Hepatocyte (in vitro differentiated cells): ENCODE results near the gene CRIM1. TPM values are rescaled to one million over a fixed set of nuclear protein-coding genes. Genes with fewer than 3 reads are reported as not detected.

Experiments used
- DNase-seq: peaks from one replicate; pipeline ENCODE4 v3.0.0-alpha.2; 2016; ENCODE audit warnings: low spot score
- H2AFZ ChIP-seq: fragments of 200-600 bp; sonication (generic); 2 replicates; pipeline ENCODE4 v1.6.0; 2016; ENCODE audit warnings: antibody characterized with exemption, mild to moderate bottlenecking
- H3K27ac ChIP-seq: fragments of 200-600 bp; sonication (generic); 2 replicates; pipeline ENCODE4 v1.5.1; 2016; ENCODE audit warnings: mild to moderate bottlenecking
- H3K27me3 ChIP-seq: fragments of 200-600 bp; sonication (generic); 2 replicates; pipeline ENCODE4 v1.6.1; 2016
- H3K36me3 ChIP-seq: fragments of 200-600 bp; sonication (generic); replicated peaks from 2 replicates; pipeline ENCODE4 v1.5.1; 2016; ENCODE audit warnings: low read depth; ENCODE audit not compliant: insufficient read depth
- H3K4me1 ChIP-seq: fragments of 200-600 bp; sonication (generic); 2 replicates; pipeline ENCODE4 v1.5.1; 2016; ENCODE audit warnings: mild to moderate bottlenecking, moderate library complexity; ENCODE audit not compliant: insufficient read depth
- H3K4me2 ChIP-seq: fragments of 200-600 bp; sonication (generic); 2 replicates; pipeline ENCODE4 v1.6.0; 2016
- H3K4me3 ChIP-seq: fragments of 200-600 bp; sonication (generic); 2 replicates; pipeline ENCODE4 v1.5.1; 2016; ENCODE audit warnings: mild to moderate bottlenecking
- H3K79me2 ChIP-seq: fragments of 200-600 bp; sonication (generic); 2 replicates; pipeline ENCODE4 v1.6.0; 2017; ENCODE audit warnings: mild to moderate bottlenecking
- H3K9me2 ChIP-seq: fragments of 200-600 bp; sonication (generic); replicated peaks from 2 replicates; pipeline ENCODE4 v1.6.0; 2017; ENCODE audit warnings: mild to moderate bottlenecking; ENCODE audit not compliant: insufficient read depth
- H3K9me3 ChIP-seq: fragments of 200-600 bp; sonication (generic); 2 replicates; pipeline ENCODE4 v1.5.1; 2016; ENCODE audit warnings: low read depth, mild to moderate bottlenecking
- H4K20me1 ChIP-seq: fragments of 200-600 bp; sonication (generic); 2 replicates; pipeline ENCODE4 v1.6.0; 2016; ENCODE audit warnings: mild to moderate bottlenecking; ENCODE audit not compliant: insufficient read depth, poor library complexity, severe bottlenecking
- CTCF ChIP-seq: fragments of 200-600 bp; sonication (generic); IDR thresholded peaks from 2 replicates; pipeline ENCODE4 v1.5.1; 2016; ENCODE audit warnings: antibody characterized with exemption, mild to moderate bottlenecking; ENCODE audit not compliant: poor library complexity
- EZH2 ChIP-seq: fragments of 200-600 bp; sonication (generic); IDR thresholded peaks from 2 replicates; pipeline ENCODE4 v1.6.1; 2016; ENCODE audit warnings: antibody characterized with exemption, mild to moderate bottlenecking, borderline replicate concordance
- EZH2phosphoT487 ChIP-seq: fragments of 200-600 bp; sonication (generic); IDR thresholded peaks from one replicate; pipeline ENCODE4 v1.6.1; 2018; ENCODE audit warnings: antibody characterized with exemption, mild to moderate bottlenecking, low read depth, moderate library complexity; ENCODE audit not compliant: unreplicated experiment, severe bottlenecking
- WGBS: methylation state at CpG from one replicate; pipeline ENCODE4 v1.1.6; 2016; ENCODE audit warnings: low lambda C conversion rate; ENCODE audit errors: missing lambda C conversion rate; 5-methylcytosine and 5-hydroxymethylcytosine counted together
- polyA plus RNA-seq: library from polyadenylated mRNA; unstranded; fragments of >200 nt; fragmentation: Nextera tagmentation; extraction: Ambion mirVana; gene quantifications from 2 replicates; pipeline ENCODE4 v1.2.1, GENCODE V29; 2016
- total RNA-seq: library from RNA; depleted of rRNA; stranded (reverse); fragments of >200 nt; gene quantifications from 2 replicates; pipeline ENCODE4 v1.2.3, GENCODE V29; 2014

The CRIM1 gene
- total and polyA plus RNA-seq, 2 experiments from 2014 or later, result 23.0 to 40.8 TPM

GRCh38 chr2:36597532-36598377 lies 242.2 kb downstream of the CRIM1 start, which contains the start of gene FEZ2:
TSS of gene FEZ2 (minus strand) at chr2:36598168. CDS start at chr2:36598142, 26 bp downstream.
- Histone ChIP-seq H3K4me1 (peaks cover 14% of the 10 kb centered on the region), H3K79me2 (peaks cover 41% of the 10 kb centered on the region), H2AFZ (peak within 1 kb of the TSS; percentile 80), H4K20me1 (peaks cover 3% of the 10 kb centered on the region), H3K9me3 (no peaks in the 10 kb centered on the region), H3K4me2 (peak within 1 kb of the TSS; percentile 94), H3K4me3 (peak within 1 kb of the TSS; percentile 84), H3K9me2 (no peaks in the 10 kb centered on the region), H3K36me3 (no peaks in the 10 kb centered on the region), H3K27ac (peak within 1 kb of the TSS; percentile 91), H3K27me3 (no peaks in the 10 kb centered on the region)
- TF ChIP-seq EZH2phosphoT487 (no peak), CTCF (no peak), EZH2 (no peak)
- 0% methylated on average over 12 of the region's 81 CpGs for WGBS
- DNase-seq, result peak; percentile 91

Other genes with a start within 250 kb of the CRIM1 start
- gene FEZ2, start 242.4 kb downstream of the CRIM1 start, total RNA-seq, result 44.0 and 45.2 TPM in 2 replicates
- 14.5 and 19.4 TPM in 2 replicates for gene FEZ2, start 242.4 kb downstream of the CRIM1 start, polyA plus RNA-seq